ENCODE results near the gene TFB1M.
"Not testable (repeated sequence)": the region's sequence is repeated elsewhere in the genome, so short reads cannot be mapped to it uniquely, and the experiment has no call there.

TFB1M gene

DNA sequence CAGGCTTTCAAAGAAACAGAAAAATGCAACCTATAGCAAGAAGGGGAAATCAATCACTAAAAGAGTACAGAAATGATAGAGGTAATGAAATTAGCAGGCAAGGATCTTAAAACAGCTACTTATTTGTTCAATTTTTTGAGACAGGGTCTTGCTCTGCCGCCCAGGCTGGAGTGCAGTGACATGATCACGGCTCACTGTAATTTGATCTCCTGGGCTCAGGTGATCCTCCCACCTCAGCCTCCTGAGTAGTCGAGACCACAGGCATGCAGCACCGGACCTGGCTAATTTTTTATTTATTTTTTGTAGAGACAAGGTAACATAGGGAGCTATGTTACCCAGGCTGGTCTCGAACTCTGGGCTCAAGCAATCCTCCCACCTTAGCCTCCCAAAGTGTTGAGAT, 21.6 kb downstream of the TFB1M start:
- no peak for DNase-seq

DNA sequence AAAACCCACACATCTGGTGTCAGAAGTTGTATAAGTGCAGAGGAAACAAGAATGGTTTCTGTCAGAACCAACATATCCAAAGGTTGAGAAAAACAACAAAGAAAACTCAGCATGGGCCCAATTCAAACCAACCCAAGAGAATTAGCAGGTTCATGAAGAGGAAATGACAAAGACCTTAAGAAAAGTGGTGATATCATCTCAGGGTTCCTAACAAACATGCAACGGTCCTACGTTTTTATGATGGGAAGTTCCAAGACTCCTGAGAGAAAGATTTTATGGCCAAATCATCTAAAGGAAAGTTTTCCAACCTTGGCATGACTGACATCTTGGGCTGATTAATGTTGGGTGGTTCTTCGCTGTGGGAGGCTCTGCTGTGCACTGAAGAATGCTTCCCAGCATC, 23.0 kb downstream of the TFB1M start:
- no peak for DNase-seq

DNA sequence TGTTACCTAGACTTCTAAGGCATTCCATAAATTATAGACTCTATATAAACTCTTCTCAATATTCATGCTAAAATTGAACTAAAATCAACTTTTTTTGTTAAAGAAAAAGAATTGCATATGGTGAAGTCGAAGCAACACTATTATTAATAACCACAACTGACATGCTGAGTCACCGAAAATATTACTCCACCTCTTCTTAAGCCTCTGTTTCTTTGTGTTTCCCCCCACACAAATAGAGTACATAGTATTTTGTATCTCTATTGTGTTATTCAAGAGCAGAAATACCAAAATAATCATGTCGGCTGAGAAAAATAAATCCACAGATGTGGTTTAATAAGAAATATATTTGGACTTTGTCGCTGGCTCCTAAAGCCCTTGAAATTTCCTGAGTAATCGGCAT, 23.8 kb downstream of the TFB1M start:
- no peak for DNase-seq

- no peak for DNase-seq
Measured at GRCh38 chr6:155287762-155288161, 26.5 kb downstream of the TFB1M start.

DNA sequence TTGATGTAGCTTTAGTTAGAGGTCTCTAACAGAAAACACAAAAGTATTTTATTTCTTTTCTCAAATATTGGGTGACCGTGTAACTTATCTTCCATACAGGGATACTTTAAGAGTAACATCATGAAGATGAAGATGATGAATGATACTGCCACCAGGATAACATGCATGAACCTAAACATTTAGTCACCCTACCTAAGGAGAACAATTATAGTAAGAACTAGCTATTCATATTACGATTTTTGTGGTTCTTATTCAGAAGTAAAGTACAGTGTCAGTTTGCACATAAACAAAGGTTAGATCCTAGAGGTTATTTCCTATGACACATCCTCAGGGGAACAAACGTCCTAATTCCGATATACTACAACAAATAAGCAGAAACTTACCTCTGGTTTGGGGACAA, 29.5 kb downstream of the TFB1M start:
- no peak for DNase-seq

DNA sequence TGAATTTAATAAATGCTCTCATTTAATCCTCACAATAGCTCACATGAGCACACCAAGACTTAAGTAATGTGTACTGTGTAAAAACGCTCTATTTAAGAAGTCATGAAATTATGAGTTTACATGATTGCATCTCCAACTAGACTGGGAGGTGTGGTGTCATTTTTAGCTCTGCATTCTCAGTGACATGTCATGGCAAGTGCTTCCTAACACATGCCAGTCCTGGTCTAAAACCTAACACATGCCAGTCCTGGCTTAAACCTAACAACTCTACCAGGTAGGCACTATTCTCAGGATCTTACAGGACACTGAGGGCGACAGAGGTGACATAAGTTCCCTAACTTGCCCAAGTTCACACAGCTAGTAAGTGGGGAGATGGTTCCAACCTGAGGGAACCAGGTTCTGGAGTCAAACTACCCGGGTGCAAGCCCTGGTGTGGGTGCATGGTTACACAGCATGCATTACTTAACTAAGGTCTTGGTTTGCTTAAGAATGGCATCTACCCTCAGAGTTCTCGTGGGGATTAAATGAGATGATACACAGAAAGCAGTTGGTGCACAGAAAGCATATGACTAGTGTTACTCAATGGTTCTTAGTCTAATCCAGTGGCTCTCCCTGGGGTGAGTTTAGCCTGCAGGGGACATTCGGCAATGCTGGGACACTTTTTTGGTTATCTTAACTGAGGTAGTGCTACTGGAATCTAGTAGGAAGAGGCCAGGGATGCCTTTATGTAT, 35.8 kb downstream of the TFB1M start:
- DNase-seq: no peak

DNA sequence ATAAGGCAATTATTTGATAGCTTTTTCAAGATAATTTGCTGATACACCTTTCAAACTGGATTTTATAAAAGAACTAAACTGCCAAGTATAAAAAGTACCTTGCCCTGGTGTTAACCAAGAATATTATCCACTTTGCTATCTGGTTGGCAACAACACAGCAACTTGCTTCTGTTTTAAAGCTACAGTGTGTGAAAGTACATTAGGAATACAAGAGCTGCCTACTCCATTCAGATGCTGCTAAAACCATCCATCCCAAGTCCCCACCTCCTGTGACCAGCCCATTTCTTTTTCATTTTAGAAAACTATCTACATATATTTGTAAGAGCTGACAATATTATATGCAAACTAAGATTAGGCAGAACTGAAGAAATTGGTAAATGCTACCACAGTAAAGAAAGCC, 37.6 kb downstream of the TFB1M start:
- DNase-seq: no peak

DNA sequence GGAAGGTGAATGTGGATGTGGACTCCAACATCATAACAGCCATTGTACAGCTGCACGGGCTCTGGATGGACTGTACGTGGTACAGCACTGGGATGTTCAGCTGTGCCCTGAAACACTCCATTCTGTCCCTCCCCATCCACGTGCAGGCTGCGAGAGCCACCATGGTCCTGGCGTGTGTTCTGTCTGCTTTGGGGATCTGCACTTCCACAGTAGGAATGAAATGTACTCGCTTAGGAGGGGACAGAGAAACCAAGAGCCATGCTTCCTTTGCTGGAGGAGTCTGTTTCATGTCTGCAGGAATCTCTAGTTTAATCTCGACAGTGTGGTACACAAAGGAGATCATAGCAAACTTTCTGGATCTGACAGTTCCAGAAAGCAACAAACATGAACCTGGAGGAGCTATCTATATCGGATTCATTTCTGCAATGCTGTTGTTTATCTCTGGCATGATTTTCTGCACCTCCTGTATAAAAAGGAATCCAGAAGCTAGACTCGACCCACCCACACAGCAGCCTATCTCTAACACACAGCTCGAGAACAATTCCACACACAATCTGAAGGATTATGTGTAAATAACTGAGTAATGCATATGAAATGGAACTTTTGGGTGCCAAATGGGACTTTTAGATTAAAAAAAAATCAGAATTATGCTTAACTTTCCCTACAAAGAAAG, 38.3 kb downstream of the TFB1M start:
- no peak for DNase-seq

- no peak for DNase-seq
Measured at GRCh38 chr6:155274533-155274932, 39.8 kb downstream of the TFB1M start.

- DNase-seq: no peak
Measured at GRCh38 chr6:155274106-155274505, 40.2 kb downstream of the TFB1M start.

DNA sequence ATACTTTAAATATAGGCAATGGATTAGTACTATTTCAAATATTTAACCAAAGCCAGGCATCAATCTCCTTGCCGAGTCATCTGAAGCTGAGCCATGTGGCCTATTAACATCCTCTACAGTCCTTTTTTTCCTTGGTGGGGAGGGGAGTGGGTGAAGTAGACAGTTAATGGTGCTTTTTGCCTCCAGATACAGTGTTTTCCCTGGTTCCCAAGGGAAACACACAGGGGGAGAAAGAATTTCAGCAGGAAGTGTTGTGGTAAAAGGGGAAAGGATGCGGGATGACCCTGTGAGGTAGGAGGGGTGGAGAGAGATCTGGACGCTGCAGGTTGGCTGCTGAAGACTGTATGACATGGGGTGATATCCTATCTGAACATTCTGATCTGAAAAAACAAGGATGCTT, 40.9 kb downstream of the TFB1M start:
- DNase-seq: no peak

DNA sequence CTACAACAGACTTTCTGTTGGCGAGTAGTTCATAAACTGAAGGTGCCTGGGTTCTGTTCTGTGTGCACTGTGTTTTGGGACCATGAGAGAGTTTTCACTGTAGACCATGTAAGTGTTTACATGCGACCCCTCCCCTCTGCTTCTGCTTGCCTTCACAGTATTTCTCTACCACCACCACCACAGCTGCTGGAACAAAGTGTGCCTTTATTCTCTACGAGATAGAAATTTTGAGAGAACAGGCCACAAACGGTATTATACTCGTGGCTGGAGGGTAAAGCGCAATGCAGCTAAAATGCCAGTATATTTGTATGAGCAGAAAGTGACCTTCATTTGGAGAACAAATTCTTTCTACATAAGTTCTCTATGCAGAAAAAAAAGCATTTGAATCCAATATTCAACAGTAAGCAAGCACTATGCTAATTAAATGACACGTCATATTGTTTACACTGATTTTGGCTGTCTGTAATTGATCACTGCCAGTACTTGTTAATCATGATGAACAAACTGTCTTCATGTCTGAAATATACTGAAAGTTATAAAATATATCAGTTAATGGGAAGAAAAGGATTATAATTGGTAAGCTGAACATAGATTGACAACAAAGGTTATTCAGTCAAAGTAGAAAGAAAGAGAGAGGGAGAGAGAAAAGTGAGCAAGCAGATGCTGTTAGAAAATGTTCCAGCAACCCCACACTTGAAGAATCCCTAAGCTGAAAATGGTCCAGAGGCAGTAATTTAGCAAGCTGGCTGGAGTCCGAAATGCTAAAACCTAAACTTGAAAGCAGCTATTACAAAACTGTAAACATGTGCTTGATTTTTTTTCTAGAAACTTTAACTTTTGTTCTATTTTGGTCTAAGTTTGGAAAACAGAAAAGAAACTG, 41.7 kb downstream of the TFB1M start:
- DNase-seq: no peak

GRCh38 chr6:155271145-155271544, 43.1 kb downstream of the TFB1M start:
- no peak for DNase-seq

DNA sequence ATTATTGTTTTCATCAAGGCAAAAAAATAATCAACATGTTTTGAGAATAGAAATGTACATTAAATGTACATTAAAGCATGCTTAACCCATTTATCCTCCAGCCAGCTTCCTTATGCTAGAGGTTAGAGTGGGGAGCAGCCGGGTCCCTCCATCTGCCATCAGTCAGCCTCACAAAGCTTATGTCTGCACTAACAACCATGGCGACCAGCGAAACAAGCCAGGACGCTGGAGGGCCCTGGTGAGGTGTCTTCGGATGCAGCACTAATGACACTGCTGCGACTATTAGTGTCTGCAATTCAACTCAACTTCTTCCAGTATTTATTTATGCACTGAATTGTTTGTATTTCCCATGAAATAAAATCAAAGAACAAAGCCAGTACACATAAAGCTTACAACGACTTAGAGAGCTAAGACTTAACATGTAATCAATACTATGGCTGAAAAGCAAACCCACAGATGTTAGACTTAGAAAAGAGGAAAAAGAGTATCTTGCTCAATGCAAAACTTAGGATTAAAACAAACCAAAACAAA, 43.7 kb downstream of the TFB1M start:
- no peak for DNase-seq

GRCh38 chr6:155269765-155270164, 44.5 kb downstream of the TFB1M start:
- no peak for DNase-seq

DNA sequence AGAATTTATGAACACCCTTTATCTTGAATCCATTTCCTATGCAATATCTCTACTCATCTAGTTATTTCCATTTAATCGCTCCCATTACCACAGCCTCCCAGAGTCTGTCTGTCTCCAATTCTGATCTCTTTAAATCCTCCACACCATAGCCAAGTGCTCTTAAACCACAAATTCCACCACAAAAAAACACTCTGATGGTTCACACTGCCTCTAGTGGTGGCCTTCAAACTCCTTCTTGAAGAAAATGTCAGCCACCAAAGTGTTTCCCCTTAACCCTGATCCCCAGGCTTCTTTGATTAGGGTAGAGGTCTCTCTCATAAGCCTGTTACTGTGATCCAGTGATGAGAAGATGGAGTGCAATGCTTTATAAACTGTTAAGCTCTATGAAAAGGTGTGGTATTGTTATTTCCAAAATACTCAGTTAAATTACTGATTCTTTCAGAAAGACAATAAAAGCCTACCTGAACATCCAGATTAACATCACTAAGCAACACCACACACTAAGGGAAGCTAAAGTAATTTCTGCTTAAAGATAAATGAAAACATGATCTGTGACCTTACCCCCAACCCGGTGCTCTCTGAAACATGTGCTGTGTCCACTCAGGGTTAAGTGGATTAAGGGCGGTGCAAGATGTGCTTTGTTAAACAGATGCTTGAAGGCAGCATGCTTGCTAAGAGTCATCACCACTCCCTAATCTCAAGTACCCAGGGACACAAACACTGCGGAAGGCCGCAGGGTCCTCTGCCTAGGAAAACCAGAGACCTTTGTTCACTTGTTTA, 46.0 kb downstream of the TFB1M start:
- not testable (repeated sequence) for DNase-seq

DNA sequence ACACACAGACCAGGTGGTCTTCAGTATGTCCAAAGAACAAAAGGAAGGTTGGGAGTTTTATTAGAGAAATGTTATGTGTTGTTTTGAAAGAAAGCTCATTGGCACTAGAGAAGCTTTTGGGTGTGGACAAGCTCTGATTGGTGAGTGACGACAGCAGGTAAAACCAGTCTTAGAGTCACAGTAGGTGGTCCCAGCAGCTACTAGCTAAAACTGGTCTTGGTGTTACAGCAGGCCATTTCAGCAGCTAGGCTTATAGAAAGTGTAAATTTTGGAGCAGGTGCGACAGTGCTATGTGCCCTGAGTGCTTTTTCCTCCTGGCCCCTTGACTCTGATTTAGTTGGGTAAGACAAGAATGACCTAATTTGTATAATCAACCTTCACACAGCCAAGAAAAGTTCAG, 46.9 kb downstream of the TFB1M start:
- no peak for DNase-seq

DNA sequence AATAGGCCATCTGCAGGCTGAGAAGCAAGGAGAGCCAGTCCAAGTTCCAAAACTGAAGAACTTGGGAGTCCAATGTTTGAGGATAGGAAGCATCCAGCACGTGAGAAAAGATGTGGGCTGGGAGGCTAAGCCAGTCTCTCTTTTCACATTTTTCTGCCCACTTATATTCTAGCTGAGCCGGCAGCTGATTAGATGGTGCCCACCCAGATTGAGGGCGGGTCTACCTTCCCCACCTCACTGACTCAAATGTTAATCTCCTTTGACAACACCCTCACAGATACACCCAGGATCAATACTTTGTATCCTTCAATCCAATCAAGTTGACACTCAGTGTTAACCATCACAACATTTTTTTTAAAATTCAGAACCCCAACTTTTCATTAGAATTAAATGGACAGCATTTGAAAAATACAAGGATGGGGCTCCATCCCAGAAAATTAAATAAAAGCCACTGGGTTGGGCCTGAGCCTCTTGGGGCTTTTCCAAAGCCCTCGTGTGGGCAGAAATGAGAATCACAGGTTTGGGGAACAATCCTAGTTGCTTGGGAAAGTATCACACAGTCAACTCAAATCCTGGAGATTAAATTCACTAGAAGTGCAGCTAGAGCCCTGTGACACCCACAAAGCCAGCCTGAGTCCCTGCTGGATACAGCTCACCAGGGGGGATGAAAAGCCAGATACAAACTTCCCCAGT, 48.3 kb downstream of the TFB1M start:
- DNase-seq: no peak

DNA sequence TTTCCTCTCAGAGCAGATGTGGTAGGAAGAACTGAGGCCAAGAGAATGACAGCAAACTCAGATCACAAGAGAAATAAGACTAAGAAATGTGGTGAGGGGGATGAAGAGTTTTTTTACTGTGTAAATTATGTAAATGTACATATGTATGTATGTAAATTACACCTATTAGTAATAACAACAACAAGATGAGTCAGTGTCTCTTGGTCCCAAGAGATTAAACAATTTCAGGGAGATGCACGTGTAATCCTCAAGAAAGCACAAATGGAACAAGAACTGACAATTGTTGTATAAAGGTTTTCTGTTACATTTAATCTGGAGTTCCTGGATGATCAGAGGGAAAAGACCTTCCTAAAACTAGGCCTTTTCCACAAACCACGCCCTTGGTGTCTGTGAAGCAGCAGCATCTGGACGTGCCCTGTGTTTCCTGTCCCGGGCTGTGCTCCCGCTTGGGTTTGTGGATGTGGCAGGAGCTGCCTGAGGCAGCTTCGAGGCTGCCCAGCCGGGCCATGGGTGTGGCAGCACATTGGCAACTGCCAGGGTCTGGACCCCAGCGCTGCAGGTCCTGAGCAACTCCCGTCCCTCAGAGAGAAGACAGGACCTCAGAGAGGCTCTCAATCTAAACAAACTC, 49.5 kb downstream of the TFB1M start:
- no peak for DNase-seq

GRCh38 chr6:155263373-155264063, 50.8 kb downstream of the TFB1M start, which contains the start of gene CLDN20:
Gene CLDN20 (plus strand): TSS chr6:155264013. CDS start chr6:155275720, 11,707 bp downstream.
- DNase-seq: no peak

DNA sequence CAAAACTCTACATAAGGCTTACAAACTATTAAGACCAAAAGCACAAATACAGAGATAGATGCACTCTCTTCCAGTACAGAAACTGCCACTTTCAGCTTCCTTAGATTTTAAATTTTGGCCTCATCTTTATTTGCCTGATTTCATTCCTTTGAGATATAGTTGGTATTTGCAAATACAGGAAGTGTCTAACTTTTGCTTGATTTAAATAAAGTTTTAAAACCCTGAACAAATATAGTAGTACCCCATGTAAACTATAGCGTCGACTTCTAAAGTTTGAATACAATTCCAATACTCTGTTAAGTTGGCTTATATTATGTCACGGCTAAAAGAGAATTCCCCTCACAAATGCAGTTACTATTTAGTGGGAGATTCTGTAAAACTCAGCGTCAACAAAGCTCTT, 51.6 kb downstream of the TFB1M start:
- no peak for DNase-seq
